ENCODE data around the gene KIF25.

KIF25 gene

DNA sequence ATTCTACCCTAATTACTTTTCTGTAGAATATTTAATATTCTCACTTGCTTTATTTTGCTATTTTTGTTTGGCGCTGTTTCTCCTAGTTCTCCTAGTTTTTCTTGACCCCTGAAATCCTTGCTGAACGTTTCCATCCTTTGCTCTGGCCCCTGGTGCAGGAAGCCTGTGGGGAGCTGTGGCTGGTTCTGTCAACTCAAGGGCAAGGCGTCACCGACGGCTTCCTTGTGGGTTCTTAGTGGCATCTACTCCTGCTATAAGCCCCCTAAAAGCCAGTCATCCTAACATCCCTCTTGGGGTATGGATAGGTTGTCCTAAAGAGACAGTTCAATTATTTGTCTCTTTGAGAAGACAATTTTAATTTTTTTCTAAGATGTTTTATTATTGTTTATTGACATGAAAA, 36.9 kb upstream of the KIF25 start:
- intact Hi-C loops (cut with DNase I; ENCODE audit: low total_unique reads), result no loop called here
- Histone ChIP-seq H3K4me1 (no peaks in the 10 kb centered on the region), H3K9me3 (no peaks in the 10 kb centered on the region), H3K27ac (no peak overlapping the region), H3K36me3 (peaks cover 13 to 48% (median 21%) of the 10 kb centered on the region in 3 donors), H3K4me3 (no peak overlapping the region), H3K27me3 (no peaks in the 10 kb centered on the region)
- no peak for DNase-seq
- TF ChIP-seq, protein P1, sequence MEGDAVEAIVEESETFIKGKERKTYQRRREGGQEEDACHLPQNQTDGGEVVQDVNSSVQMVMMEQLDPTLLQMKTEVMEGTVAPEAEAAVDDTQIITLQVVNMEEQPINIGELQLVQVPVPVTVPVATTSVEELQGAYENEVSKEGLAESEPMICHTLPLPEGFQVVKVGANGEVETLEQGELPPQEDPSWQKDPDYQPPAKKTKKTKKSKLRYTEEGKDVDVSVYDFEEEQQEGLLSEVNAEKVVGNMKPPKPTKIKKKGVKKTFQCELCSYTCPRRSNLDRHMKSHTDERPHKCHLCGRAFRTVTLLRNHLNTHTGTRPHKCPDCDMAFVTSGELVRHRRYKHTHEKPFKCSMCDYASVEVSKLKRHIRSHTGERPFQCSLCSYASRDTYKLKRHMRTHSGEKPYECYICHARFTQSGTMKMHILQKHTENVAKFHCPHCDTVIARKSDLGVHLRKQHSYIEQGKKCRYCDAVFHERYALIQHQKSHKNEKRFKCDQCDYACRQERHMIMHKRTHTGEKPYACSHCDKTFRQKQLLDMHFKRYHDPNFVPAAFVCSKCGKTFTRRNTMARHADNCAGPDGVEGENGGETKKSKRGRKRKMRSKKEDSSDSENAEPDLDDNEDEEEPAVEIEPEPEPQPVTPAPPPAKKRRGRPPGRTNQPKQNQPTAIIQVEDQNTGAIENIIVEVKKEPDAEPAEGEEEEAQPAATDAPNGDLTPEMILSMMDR (IDR thresholded peaks at IDR 0.05), result no peak

DNA sequence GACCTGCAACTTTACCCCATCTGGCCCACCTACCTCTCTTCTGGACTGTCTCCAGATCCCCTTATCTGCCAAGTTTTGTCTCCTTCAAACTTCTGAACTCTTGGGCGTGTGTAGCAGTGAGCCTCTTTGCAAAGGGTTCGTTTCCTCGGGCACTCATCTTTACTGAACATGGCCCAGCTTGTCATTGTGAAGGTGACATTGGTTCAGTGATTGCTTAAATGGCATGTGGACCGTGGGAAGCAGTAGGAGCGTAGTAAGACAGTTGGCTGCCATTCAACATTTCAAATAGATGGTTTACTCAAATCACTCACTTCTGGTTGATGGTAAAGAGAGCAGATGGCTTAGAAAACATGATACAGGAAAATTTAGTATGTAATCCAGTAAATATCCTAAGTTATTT, 34.8 kb upstream of the KIF25 start:
- DNase-seq, result no peak
- no peaks in the 10 kb centered on the region for H3K9me3 ChIP-seq
- intact Hi-C loops (cut with DNase I; ENCODE audit: low total_unique reads), result no loop called here
- H3K4me1 ChIP-seq, result no peaks in the 10 kb centered on the region
- peaks cover 25 to 54% (median 30%) of the 10 kb centered on the region in 3 donors for H3K36me3 ChIP-seq
- no peaks in the 10 kb centered on the region for H3K27me3 ChIP-seq
- H3K4me3 ChIP-seq, result no peak overlapping the region
- TF ChIP-seq, protein P1 (IDR thresholded peaks at IDR 0.05), result no peak
- H3K27ac ChIP-seq, result no peak overlapping the region

DNA sequence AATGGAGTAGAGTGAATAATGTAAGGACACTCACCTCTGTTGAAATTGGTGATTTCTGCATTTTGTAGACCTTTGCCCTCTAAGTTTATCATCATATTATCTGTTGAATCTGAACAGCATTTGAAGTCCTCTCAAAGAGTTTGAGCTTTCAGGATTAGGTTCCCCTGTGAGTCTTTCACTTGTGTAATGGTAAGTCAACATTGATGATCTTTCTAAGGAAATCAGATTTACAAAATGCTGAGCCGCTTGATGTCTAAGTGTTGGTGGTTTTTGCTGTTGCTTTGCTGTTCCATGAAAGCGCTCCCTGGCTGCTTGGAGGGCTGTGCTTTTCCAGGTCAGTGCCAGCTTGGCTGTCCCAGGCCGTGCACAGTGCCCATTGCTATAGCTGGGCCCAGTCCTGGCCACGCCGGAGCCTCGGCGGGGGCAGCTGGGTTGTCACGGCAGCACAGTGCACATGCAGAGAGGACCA, 33.8 kb upstream of the KIF25 start:
- no peak overlapping the region for H3K27ac ChIP-seq

DNA sequence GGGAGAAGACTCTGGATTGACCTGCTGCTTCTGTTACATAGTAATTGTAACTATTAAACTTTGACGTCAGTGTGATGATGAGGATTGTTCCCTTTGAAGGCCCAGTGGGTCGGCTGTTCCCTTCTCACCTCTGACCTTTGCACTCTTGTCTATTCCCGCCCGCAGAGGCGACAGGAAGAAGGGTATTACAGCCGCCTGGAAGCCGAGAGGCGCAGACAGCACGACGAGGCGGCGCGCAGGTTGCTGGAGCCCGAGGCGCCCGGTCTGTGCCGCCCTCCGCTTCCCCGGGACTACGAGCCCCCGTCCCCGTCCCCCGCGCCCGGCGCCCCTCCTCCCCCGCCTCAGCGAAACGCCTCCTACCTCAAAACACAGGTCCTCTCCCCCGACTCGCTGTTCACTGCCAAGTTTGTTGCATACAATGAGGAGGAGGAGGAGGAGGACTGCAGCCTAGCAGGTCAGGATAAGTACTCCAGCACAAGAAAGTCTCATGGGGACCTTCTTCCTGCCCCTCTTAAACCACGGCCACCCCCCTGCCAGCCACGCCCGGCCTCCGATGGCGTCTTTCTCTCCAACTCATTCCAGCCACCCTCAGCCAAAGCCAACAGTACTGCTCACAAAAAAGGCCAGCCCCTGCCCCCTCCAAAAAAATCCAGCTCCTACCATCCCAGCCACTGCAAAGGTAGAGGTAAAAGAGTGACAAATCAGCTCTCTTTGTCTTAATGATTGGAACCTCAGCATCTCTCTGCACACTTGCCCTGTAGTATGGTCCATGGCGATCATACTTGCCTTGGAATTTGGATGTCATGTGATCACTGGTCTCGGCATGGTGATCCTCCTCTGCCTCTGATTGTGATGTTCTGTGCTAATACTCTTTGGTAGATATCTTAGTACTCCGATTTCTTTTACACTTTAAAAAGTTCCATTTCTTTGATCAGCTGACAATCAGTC, 31.6 kb upstream of the KIF25 start:
- no peak overlapping the region for H3K4me3 ChIP-seq
- H3K27me3 ChIP-seq, result no peaks in the 10 kb centered on the region
- TF ChIP-seq, protein P1 (IDR thresholded peaks at IDR 0.05), result no peak
- intact Hi-C loops (cut with DNase I; ENCODE audit: low total_unique reads), result no loop called here
- peaks cover 29 to 81% (median 48%) of the 10 kb centered on the region in 3 donors for H3K36me3 ChIP-seq
- H3K4me1 ChIP-seq, result no peaks in the 10 kb centered on the region
- no peak for DNase-seq
- no peak overlapping the region for H3K27ac ChIP-seq
- H3K9me3 ChIP-seq, result no peaks in the 10 kb centered on the region

More for the DNA sequence above, 33.8 kb upstream of the KIF25 start:
- Histone ChIP-seq H3K9me3 (no peaks in the 10 kb centered on the region), H3K27me3 (no peaks in the 10 kb centered on the region), H3K4me1 (no peaks in the 10 kb centered on the region), H3K36me3 (peaks cover 25 to 62% (median 33%) of the 10 kb centered on the region in 3 donors), H3K4me3 (no peak overlapping the region)
- intact Hi-C loops (cut with DNase I; ENCODE audit: low total_unique reads), result no loop called here
- TF ChIP-seq, protein P1 (IDR thresholded peaks at IDR 0.05), result no peak
- DNase-seq, result no peak

DNA sequence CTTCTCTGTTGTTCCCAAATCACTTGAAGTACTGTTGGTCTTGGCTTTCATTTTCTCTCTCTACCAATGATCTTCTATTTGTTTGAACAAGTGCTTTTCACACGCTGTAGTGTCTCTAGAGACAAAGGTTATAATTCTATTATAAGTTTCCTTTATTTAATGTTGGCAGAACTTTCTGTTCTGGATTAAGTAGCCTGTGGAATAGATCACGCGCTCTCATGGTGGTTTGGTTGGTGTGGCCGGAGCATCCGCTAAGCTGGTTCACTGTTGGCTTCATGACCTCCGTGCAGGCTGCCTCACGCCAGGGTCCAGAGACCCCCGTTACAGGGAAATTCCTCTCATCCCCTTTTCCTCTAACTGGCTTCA, 30.9 kb upstream of the KIF25 start:
- H3K36me3 ChIP-seq, result peaks cover 29 to 84% (median 54%) of the 10 kb centered on the region in 3 donors

More for the DNA sequence above, 30.9 kb upstream of the KIF25 start:
- Histone ChIP-seq H3K27me3 (no peaks in the 10 kb centered on the region), H3K4me1 (no peaks in the 10 kb centered on the region), H3K27ac (no peak overlapping the region), H3K9me3 (no peaks in the 10 kb centered on the region), H3K4me3 (no peak overlapping the region)
- DNase-seq, result no peak
- TF ChIP-seq, protein P1 (IDR thresholded peaks at IDR 0.05), result no peak
- intact Hi-C loops (cut with DNase I; ENCODE audit: low total_unique reads), result no loop called here

Measured in tibial artery (tissue), 4 donors.